Measurements from ENCODE around the gene OSBPL10. TPM values are rescaled to one million over a fixed set of nuclear protein-coding genes. Genes with fewer than 3 reads are reported as not detected.

OSBPL10 gene
- total and polyA plus RNA-seq, 2 of the 8 experiments (the other 6 are each of a cell fraction or from before 2014, with no cell fraction given) = 26.2 to 86.7 TPM

GRCh38 chr3:31873254-31873820 lies 107.7 kb downstream of the OSBPL10 start (continued):
- TF ChIP-seq PHF8 (conservative IDR thresholded peaks at IDR 0.05; ENCODE audit: low read depth, low read length) = no peak
